DMS79 (cell line): ENCODE results near the gene PTGFRN.
A peak's percentile ranks its signal among the peaks of the same experiment; 100 is the strongest.

Experiments
- DNase-seq: peaks from one replicate; lab custom pipeline; 2025; lab: John Stamatoyannopoulos, UW

The PTGFRN gene

DNA sequence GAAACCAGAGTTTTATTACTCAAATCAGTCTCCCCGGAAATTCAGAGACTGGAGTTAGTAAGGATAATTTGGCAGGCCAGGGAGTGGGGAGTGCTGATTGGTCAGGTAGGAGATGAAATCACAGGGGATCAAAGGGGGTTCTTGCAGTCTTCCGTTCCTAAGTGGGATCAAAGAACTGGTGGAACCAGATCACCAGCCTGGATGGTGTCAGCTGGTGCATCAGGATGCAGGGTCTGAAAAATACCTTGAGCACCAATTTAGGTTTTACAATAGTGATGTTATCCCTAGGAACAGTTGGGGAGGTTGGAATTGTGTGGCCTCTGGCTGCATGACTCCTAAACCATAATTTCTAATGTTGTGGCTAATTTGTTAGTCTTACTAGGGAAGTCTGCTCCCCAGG is 90.4 kb downstream of the PTGFRN start:
- no peak for DNase-seq

DNA sequence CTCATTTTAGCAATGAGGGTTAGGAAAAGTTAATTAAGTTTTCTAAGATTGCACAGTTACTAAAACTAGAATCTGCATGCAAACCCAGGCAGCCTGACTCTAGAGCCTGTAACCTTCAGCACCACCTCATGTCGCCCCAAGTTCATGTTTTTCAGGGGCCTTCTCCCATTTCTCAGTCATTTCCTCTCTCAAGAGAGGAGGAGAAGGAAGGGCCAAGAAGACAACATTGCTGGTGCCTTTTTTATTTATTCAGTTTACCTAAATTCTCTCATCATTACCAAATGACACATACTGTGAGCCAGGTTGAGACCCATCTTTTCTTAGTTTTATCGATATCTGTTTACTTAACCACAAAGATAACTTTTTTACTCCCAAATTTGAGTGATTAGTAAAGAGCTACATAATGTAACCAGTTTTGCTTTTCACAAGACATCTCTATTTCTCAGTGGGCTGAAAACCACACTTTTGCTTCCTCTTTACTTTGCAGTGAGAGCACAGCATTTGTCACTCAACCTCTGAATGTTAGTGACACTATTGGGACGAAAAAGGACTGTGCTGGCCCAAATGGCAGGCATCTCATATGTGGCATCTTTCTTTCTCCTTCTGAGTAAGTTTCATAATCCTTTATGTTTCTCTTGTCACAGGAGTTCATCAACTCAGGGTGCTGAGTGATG is 91.7 kb downstream of the PTGFRN start, which contains the start of gene CD101:
Gene CD101, plus strand, starts transcription at position 507 of the 674 bp plus-strand sequence. Its CDS starts 58 bp downstream, at position 565.
- DNase-seq = no peak

DNA sequence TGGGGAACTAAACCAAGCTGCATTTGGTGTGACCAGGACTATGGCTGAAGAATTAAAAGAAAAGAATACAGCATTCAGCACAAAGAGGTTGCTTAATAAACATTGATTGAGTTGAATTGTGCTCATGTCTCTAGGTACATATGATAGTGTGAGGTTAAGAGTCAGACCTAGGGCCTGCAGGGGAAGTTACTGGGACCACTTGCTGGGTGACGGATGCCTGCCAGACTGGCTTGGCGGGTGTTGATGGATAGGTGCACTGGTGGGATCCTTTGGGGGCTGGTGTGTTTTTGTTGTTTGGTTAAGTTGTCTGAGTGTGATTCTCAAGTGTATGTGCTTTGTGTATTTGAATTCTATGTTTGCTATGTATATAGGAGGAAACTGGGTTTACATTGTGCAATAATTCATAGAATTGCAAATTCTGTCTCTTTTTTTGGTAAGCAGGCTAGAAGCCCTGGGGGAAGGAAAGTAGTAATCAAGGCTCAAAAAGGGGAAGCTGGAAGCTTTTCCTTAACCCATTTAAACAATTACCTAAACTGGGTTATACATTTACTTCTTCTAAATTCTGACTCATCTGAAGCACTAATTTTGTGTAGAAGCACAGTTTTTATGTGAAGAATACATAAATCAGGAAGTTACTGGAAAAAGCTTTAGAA is 93.6 kb downstream of the PTGFRN start:
- DNase-seq = no peak

DNA sequence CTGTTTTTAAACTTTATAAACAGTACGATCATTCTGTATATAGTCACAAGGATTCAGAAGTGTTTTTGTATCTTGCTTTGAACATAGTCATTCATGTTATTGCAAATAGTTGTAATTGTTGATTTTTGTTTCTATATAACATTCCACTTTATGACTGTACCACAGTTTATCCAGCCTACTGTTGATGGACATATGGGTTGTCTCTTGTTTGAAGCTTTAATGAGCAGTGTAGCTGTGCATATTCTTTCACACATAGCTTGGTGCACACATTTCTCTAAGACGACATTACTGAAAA is 98.0 kb downstream of the PTGFRN start:
- no peak for DNase-seq

DNA sequence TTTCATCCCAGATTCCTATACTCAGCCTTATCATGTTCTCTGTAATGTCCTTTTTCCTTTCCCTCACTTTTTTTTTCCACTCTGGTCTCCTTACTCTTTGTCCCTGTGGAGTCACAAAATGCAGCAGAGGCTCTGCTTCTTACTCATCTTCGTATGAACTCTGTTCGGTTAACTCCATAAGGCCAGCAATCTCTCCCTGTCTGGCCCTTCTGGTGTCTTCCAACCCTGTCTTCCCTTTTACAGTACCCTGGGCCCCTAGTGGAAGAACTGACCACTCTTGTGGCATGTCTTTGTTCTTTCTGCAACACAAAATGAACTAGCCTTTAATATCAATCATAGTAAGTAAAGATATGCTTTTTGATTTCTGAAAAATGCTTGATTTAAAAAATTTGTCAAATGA is 98.9 kb downstream of the PTGFRN start:
- no peak for DNase-seq

DNA sequence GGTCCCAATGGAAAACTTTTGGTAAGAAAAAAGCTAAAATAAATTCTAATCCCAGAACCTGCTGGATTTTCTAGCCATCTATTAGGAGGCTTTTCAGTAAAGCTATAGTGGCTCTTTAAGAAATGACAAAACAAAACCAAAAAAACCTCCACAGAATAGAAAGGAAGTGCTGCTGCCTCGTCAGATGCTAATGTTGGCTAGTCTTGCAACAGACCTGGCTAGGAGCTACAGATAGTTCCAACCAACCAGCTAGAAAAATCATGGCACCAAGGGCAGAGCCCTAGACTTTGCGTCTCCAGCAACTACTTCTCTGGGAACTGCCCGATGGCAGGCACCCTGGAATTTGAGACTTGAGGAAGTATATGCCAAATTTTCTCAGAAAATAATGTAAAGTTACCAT is 99.4 kb downstream of the PTGFRN start:
- no peak for DNase-seq

DNA sequence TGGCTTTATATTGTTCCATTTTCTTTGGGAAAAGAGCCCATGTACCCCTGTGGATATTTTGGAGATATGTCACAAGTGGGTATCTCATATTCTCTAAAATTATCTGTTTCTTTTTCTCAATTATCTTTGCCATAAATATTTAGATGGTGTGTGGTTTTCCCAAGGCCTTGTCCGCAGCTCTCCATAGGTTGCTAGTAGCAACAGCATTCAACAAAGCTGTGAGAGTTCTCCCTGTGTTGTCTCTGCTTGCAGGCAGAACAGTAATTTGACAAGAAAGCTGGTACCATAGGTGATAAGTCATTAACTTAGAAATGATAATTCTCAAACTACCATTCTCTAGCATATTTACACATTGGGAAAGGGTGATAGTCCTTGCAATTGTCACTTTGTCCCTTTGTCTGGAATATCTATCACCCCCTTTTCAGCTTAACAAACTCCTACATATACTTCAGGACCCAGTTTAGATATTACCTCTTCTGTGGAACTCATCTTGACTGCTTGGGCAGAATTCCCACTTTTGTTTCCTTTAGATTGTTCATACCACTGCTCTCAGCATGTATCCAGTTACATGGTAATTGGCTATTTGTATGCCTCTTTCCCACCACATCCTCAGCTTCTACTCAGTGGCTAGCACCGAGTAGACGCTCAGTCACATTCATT is 100.7 kb downstream of the PTGFRN start:
- no peak for DNase-seq

DNA sequence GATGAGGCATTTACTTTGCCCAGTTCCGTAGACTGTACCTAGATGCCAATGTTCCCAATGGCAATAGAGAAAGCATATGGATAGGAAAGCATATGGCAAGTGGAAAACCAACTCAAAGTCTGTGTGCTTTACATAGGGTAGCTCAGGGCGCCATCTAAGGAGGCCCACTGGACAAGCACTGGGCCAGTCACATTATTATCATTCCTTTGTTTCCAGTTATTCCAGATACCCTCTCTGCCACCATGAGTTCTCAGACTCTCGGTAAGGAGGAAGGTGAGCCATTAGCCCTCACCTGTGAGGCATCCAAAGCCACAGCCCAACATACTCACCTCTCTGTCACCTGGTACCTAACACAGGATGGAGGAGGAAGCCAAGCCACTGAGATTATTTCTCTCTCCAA is 101.6 kb downstream of the PTGFRN start:
- DNase-seq = no peak

DNA sequence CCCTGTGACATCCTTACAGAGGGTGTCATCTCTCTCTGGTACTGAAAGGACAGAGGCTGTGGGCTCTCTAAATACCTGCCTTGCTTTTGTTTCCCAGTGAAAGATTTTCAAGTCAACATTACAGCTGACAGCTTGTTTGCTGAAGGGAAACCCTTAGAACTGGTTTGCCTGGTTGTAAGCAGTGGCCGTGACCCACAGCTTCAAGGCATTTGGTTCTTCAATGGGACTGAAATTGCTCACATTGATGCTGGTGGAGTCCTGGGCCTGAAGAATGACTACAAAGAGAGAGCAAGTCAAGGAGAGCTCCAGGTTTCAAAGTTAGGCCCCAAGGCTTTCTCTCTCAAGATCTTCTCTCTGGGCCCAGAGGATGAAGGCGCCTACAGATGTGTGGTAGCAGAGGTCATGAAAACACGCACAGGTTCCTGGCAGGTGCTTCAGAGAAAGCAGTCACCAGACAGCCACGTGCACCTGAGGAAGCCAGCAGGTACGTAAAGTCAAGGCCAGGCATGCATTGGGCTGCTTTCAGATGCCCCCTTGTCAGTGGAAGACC is 103.7 kb downstream of the PTGFRN start:
- DNase-seq = peak; percentile 74

DNA sequence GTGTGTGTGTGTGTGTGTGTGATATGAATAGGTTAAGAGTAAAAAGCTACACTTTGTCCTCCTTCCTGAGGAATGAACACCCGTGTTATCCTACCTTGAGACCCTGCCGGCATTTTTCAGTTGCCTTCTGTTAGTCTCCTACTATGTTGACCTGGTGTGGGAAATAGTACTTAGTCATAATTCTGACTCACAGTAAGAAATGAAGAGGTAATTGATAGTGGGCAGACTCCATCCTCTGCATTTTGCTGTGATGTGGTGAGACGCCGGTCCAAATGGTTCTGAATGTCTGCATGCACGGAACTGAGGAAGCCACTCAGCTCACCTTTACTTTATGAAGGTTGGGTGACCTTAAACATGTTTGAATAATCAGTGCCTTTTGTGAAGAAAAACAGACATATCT is 104.5 kb downstream of the PTGFRN start:
- no peak for DNase-seq

DNA sequence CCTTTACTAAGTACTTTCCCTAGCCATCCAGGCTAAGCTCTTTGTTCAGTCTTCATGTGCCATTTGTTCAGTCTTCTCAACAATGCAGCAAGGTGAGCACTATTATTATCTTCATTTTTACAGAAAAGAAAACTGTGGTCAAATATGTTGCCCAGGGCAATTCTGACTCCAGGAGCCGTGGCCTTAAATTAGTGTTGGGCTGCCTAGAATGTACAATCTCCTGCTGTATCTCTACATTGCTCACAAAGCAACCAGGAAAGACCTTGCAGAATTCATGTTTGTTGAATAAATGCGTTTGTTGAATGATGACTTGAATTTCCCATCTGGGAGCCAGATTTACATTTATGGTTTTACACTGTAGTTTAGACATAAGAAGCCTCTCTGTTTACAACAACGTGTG is 106.0 kb downstream of the PTGFRN start:
- peak; percentile 31 for DNase-seq

DNA sequence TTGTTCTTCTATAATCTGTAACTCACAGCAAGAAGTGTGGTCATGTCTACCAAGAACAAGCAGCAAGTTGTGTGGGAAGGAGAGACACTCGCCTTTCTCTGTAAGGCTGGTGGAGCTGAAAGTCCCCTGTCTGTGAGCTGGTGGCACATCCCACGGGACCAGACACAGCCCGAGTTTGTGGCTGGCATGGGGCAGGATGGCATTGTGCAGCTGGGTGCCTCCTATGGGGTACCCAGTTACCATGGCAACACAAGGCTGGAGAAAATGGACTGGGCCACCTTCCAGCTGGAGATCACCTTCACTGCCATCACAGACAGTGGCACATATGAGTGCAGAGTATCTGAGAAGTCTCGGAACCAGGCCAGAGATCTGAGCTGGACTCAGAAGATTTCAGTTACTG is 107.3 kb downstream of the PTGFRN start:
- no peak for DNase-seq

DNA sequence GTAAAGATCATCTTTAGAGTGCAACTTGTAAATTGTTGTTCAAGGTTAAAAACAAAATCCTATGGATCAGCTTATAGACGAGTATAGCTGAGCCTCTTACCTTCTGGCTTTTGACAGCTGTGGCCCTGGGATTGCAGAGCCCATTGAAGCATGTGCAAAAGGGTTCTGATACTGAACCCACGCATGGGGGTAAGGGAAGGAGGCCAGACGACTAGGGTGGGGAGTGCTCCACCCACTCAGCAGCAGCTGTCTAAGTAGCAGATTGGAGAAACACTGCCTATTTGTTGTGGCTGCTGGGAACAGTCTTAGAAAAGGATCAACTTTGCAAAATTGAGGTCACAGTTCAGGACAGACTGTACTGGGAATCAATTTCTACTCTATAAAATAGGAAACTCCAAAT is 107.9 kb downstream of the PTGFRN start:
- DNase-seq = no peak

DNA sequence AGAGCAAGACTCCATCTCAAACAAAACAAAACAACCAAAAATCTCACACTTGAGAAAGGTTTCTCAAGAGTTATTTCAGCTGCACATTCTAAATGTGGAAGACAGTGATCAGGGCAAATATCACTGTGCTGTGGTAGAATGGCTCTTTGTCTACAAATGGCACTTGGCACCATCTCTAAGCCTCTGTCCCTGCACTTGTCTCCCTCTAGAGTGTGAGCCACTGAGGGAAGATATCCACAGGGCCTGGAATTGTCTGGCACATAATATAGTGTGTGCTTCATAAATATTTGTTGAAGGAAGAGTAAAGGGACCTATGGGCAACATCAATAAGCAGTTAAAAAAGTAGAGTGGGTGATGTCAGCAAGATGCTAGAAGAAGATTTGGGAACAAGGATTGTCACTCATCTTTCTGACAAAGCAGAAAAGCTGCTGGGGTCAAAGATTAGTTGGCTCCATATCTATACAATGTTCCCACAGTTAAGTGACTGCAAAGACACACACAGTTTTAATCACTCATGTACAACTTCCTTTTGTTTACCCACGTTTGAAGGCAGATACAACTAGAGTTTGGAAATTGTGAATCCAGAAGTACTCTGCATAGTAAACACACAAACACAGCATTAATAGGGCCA is 110.9 kb downstream of the PTGFRN start:
- DNase-seq = no peak

DNA sequence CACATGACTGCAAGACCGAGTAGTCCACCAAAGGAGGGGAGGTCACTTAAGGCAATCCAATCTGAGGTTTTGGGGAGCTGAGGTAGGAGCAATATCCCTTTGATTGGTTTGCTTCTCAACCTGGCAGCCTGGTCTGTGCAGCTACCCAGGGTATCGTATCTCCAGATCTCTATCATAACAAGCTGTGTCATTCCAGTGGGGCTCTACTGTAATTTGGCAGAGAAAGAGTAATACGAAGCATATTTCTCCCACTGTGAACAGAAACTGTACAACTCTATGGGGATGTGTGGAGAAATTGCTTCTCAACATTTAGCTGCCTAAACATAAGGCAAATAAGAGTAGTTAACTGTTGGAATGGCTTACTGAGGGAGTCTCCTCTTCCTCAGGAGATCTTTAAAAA is 112.4 kb downstream of the PTGFRN start:
- DNase-seq = no peak

DNA sequence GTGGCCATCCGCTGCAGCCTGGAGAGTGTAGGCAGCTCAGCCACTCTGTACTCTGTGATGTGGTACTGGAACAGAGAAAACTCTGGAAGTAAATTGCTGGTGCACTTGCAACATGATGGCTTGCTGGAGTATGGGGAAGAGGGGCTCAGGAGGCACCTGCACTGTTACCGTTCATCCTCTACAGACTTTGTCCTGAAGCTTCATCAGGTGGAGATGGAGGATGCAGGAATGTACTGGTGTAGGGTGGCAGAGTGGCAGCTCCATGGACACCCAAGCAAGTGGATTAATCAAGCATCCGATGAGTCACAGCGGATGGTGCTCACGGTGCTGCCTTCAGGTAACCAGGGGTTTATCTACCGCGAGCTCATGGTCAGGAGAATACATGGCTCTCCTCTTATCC is 115.9 kb downstream of the PTGFRN start:
- DNase-seq = no peak

DNA sequence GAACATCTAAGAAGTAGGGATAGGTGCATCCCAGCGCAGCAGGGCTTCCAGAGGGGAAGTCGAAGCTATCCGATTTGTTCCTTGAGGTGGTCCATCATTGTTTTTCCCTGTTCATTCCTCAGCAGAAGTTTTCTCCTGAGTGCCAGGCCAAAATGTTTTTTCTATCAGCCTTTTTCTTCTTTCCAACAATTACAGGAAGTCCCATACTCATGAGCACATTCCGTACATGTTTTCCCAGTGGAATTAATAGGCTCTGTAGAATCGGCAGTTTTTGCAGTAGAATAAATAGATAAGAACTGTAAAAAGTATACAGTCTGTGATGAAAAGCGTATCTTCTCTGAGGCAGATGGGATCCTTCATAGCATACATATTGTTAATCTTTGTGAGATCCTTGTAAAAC is 116.6 kb downstream of the PTGFRN start:
- DNase-seq = no peak

DNA sequence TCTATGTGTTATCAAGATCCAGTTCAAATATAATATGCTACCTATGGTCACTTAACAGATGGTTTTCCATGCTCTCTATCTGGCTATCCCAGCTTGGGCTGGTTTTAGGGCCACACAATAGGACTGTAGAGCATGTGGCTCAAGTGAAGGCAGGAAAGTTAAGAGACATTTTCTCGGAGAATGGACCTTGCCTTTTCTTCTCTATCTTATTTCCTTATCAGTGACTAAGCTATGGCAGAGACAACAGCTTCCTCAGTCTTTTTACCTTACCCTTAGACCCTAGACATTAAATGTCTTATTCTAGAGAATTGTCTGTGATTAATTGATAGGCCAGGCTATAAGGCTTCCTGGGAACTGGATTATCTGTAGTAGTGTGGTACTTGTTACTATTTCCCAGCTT is 120.0 kb downstream of the PTGFRN start:
- no peak for DNase-seq

DNA sequence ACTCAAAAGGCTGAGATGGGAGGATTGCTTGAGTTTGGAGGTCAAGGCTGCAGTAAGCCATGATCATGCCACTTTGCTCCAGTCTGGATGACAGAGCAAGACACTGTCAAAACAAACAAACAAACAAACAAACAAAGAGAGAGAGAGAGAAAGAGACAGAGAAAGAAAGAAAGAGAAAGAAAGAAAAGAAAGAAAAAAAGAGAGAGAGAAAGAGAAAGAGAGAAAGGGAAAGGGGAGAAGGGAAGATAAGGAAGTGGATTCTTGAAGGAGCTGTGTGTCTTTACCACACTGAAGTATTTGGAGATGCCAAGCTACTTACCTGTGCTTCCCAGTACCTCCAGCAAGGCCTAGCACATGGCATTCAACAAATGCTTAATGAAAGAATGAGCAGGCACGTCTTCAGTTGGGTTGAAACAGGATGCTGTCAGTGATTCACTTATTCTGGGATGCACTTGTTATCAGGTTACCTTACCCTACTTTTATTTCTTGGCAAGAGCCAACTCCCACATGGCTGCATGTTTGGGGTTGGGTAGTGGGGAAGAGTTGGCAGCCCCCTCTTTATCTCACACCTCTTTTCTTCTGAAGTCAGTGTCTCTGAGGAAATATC is 120.7 kb downstream of the PTGFRN start:
- no peak for DNase-seq

DNA sequence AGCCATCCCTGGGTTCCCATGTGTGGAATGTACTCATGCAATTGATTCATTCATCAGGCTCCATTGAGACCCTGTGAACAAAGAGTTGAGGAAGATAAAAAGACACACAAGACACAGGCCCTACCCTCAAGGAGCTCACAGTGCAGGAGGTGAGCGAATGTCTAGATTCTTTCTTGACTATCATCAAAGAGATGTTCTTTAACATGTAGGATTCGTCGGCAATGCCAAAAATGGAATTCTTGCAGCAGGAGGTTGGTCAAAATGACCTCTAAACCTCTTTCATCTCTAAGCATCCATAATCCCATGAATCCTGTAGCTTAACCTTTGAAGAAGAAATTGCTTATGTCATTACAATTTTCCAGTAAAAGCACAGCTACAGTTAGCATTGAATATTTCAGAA is 122.5 kb downstream of the PTGFRN start:
- DNase-seq = no peak

DNA sequence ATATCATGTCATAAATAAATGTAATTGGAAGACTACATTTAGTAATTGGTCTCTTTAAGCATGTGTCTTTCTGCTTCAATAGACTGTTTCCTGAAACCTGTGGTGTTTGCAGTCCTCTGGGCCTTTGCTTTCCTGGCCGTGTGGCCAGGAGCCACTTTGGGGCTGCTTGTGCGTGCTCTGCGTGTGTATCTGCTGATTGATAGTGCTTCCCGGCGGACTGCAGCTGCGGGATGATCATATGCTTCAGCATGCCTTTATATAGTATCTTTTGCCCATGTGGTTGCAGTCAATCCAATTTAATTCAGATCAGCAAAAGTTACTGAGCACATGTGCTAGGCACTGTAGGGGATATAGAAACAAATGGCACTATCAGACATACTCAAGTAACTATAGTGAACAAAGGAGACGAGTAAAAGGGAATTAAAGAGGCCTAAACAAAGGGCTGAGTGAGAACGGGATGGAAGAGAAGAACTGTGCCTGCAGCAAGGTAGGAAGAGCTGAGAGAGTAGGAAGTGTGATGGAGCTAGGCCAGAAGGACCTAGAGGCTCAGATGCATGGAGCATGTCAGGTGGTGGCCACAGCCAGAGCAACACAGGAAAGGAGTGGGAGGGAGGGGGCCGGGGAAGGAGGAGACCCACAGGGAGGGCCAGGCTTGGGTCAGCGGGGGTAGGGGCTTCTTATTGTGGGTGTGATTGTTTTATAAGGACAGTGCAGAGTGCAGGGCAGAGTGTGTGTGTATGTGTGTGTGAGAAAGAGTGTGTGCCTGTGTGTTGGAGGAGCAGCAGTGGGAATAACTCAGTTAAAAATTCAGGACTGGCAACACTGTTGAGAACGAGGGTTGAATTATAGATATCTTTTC is 123.2 kb downstream of the PTGFRN start:
- no peak for DNase-seq

DNA sequence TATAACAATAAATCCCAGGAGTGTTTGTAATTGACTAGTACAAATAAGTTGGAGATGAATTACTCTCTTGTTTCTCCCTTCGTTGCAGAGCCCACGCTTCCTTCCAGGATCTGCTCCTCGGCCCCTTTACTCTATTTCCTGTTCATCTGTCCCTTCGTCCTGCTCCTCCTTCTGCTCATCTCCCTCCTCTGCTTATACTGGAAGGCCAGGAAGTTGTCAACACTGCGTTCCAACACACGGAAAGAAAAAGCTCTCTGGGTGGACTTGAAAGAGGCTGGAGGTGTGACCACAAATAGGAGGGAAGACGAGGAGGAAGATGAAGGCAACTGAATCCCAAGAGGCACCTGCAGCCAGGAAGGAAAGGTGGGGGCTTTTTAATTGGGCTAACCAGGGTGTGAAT is 124.1 kb downstream of the PTGFRN start:
- DNase-seq = no peak
